ENCODE measurements around the gene GID8. TPM values are rescaled to one million over a fixed set of nuclear protein-coding genes. Genes with fewer than 3 reads are reported as not detected.
A peak's percentile ranks its signal among the peaks of the same experiment; 100 is the strongest.

Gene GID8
- total and polyA plus RNA-seq, 2 of the 4 experiments (the other 2 are of a cell fraction), result 21.5 to 33.9 TPM

GRCh38 chr20:62910777-62911497 lies 27.0 kb upstream of the GID8 start:
- Histone ChIP-seq H3K4me1 (ENCODE audit: control insufficient read depth, insufficient read depth, low read length) (peaks cover 15% of the 10 kb centered on the region), H2AK9ac (replicated peaks; ENCODE audit: low read depth, low read length, poor library complexity) (no peak overlapping the region), H3K27ac (ENCODE audit: insufficient read depth, low read length) (no peak overlapping the region), H3K18ac (ENCODE audit: low read depth, low read length) (no peak overlapping the region), H2AFZ (replicated peaks; ENCODE audit: low read length, poor library complexity) (no peak overlapping the region), H3K79me1 (ENCODE audit: low read depth in 1 of 2, low read length in 2 of 2) (peaks cover 32 to 92% of the 10 kb centered on the region in 2 experiments), H3K9me1 (ENCODE audit: insufficient read depth, low read length) (peaks cover 15% of the 10 kb centered on the region), H2BK5ac (ENCODE audit: low read depth, low read length, poor library complexity, severe bottlenecking) (no peak overlapping the region), H3K23ac (ENCODE audit: low read depth, low read length) (no peak overlapping the region), H4K91ac (ENCODE audit: insufficient read depth, low read depth, low read length) (no peak overlapping the region), H3K9ac (ENCODE audit: low read depth, low read length) (no peak overlapping the region), H3K14ac (replicated peaks; ENCODE audit: low read depth, low read length) (no peak overlapping the region), H4K8ac (ENCODE audit: low read depth in 2 of 2, low read length in 2 of 2) (no peak overlapping the region), H3K4me2 (ENCODE audit: low read depth, low read length) (no peak overlapping the region), H2BK120ac (ENCODE audit: low read depth, low read length) (no peak overlapping the region), H2BK20ac (ENCODE audit: low read depth, low read length) (no peak overlapping the region), H3K4ac (ENCODE audit: low read depth, low read length) (no peak overlapping the region), H4K20me1 (ENCODE audit: insufficient read depth, low read length) (peaks cover 94% of the 10 kb centered on the region), H3K36me3 (ENCODE audit: control insufficient read depth, insufficient read depth, low read length) (peaks cover 63% of the 10 kb centered on the region), H4K5ac (ENCODE audit: low read depth, low read length) (no peak overlapping the region), H3K9me3 (ENCODE audit: control insufficient read depth, insufficient read depth, low read length) (no peaks in the 10 kb centered on the region), H3K4me3 (ENCODE audit: insufficient read depth, low read depth, low read length) (no peak overlapping the region), H3K56ac (ENCODE audit: extremely low read depth, insufficient read depth, low read length) (no peak overlapping the region), H3K27me3 (ENCODE audit: control insufficient read depth, insufficient read depth, low read length) (no peaks in the 10 kb centered on the region), H2AK5ac (ENCODE audit: low read depth, low read length) (no peak overlapping the region), H2BK15ac (ENCODE audit: low read depth, low read length) (no peak overlapping the region)
- ATAC-seq (ENCODE audit: low read depth), result no peak
- DNase-seq, result no peak
- in situ Hi-C loops (cut with MboI; ENCODE audit: low sequenced_read_pairs) (no loop called here), dilution Hi-C loops (cut with HindIII; ENCODE audit: low sequenced_read_pairs, unreplicated experiment) (no loop called here), intact Hi-C loops (cut with micrococcal nuclease) (no loop called here)
- no peak for TF ChIP-seq MXI1 (IDR thresholded peaks at IDR 0.05; ENCODE audit: borderline replicate concordance, low read depth, low read length)
- no peak for TF ChIP-seq FOS (IDR thresholded peaks at IDR 0.05; ENCODE audit: low read depth, low read length)
- TF ChIP-seq CEBPB (IDR thresholded peaks at IDR 0.05; ENCODE audit: low read depth, low read length), result no peak
- POLR2A ChIA-PET (ENCODE audit: unreplicated experiment), result no interaction called here
- TSS peak; percentile 29 for BruUV-seq (replicated peaks)
- CTCF ChIA-PET, result no interaction called here
- WGBS, 2 experiments (ENCODE audit: extremely low coverage in 2 of 2, insufficient read length in 1 of 2), result 97% methylated on average over 41 of the region's 45 CpGs; no CpG with 5 or more reads in 1 of the 2 experiments

Measured in IMR-90 (cell line).